K562 (cell line): ENCODE results near the gene TTLL12. TPM values are rescaled to one million over a fixed set of nuclear protein-coding genes. Genes with fewer than 3 reads are reported as not detected.

ENCODE experiments used
- BRCA1 ChIP-seq, 2 experiments: fragments of 450-650 bp in 1 of 2; sonication (generic) in 1 of 2; formaldehyde crosslinking in 1 of 2; IDR thresholded peaks; 2 replicates each; pipeline versions ENCODE4 v1.5.0 to v1.6.1; 2017 to 2020; ENCODE audit warnings: mild to moderate bottlenecking in 1 of 2, missing genetic modification reagents in 1 of 2
- COPS2 ChIP-seq: fragments of 450-650 bp; conservative IDR thresholded peaks from 2 replicates; pipeline ENCODE4 v1.6.1; 2016; ENCODE audit warnings: mild to moderate bottlenecking, moderate library complexity
- CTCF ChIP-seq, 3 experiments: IDR thresholded peaks in 2 of 3; conservative IDR thresholded peaks in 1 of 3; 2 replicates each; pipeline ENCODE4 v1.5.1; 2011 to 2012; ENCODE audit warnings: low read length in 3 of 3, mild to moderate bottlenecking in 3 of 3, control low read depth in 2 of 3, improper control_type of control experiment in 1 of 3, inconsistent platforms in 1 of 3, low read depth in 1 of 3, mixed read lengths in 1 of 3, moderate library complexity in 1 of 3; ENCODE audit not compliant: insufficient read depth in 2 of 3
- GATA2 ChIP-seq: sonication (generic); formaldehyde crosslinking; IDR thresholded peaks from 2 replicates; pipeline ENCODE4 v1.4.0; 2020; ENCODE audit warnings: mild to moderate bottlenecking, missing genetic modification reagents
- GATAD2A ChIP-seq: fragments of 450-650 bp; IDR thresholded peaks from 2 replicates; pipeline ENCODE4 v1.6.1; 2017
- PHF21A ChIP-seq: fragments of 450-650 bp; IDR thresholded peaks from 2 replicates; pipeline ENCODE4 v1.6.1; 2017; ENCODE audit warnings: low read depth, borderline replicate concordance
- POLR3G ChIP-seq: IDR thresholded peaks from 2 replicates; pipeline ENCODE4 v1.6.1; 2011; ENCODE audit not compliant: insufficient read length, insufficient replicate concordance; ENCODE audit errors: extremely low read depth
- SP1 ChIP-seq: sonication (generic); formaldehyde crosslinking; IDR thresholded peaks from 2 replicates; pipeline ENCODE4 v1.8.1; 2022; ENCODE audit warnings: mild to moderate bottlenecking, missing genetic modification reagents
- USF1 ChIP-seq: sonication (generic); formaldehyde crosslinking; IDR thresholded peaks from 2 replicates; pipeline ENCODE4 v1.9.0; 2022; ENCODE audit warnings: mild to moderate bottlenecking, missing genetic modification reagents
- ZBTB49 ChIP-seq: sonication (generic); formaldehyde crosslinking; IDR thresholded peaks from 2 replicates; pipeline ENCODE4 v1.8.0; 2022; ENCODE audit warnings: missing genetic modification reagents, mild to moderate bottlenecking, borderline replicate concordance
- polyA plus RNA-seq, 8 experiments: library from polyadenylated mRNA; depleted of rRNA in 4 of 8; stranded (reverse) in 5 of 8; unstranded in 3 of 8; fragments of >200 nt; fragmentation: Nextera tagmentation in 2 of 8; fragmentation: Illumina TruSeq in 1 of 8; extraction: Ambion mirVana in 2 of 8; extraction: Trizol in 1 of 8; gene quantifications; 2 replicates each; pipeline versions ENCODE4 v1.2.1 to v1.2.3, GENCODE V29; 2011 to 2014; ENCODE audit warnings: inconsistent platforms in 1 of 8, missing spikeins in 1 of 8
- total RNA-seq, 7 experiments: library from RNA; depleted of rRNA in 6 of 7; stranded (reverse); fragments of >200 nt in 6 of 7; fragmentation: Illumina TruSeq in 2 of 7; extraction: Trizol in 2 of 7; gene quantifications; 2 replicates each; pipeline versions ENCODE4 v1.2.1 to v1.2.3, GENCODE V29; 2011 to 2021; ENCODE audit warnings: low replicate concordance in 1 of 7

The TTLL12 gene
- total and polyA plus RNA-seq, 9 of the 15 experiments (the other 6 are each of a cell fraction or from before 2014, with no cell fraction given) = 1.3 to 128 (median 43.0) TPM

GRCh38 chr22:43200031-43200430 is 13.1 kb upstream of the TTLL12 start (continued):
- no peak for TF ChIP-seq BRCA1 (IDR thresholded peaks at IDR 0.05)
- TF ChIP-seq BRCA1 (CRISPR knock-in tag; IDR thresholded peaks at IDR 0.05) = no peak
- no peak for TF ChIP-seq USF1
- no peak for TF ChIP-seq GATAD2A
- TF ChIP-seq SP1 (CRISPR knock-in tag) = no peak
- TF ChIP-seq PHF21A = no peak
- no peak for TF ChIP-seq POLR3G
- no peak for TF ChIP-seq GATA2
- TF ChIP-seq CTCF (IDR thresholded peaks at IDR 0.05 in 2 of 3, conservative IDR thresholded peaks at IDR 0.05 in 1 of 3; ENCODE audit: insufficient read depth in 2 of 3, low read depth in 1 of 3, low read length in 3 of 3) = no peak
- TF ChIP-seq ZBTB49 = no peak
- TF ChIP-seq COPS2 = no peak
